Activated naive CD4-positive, alpha-beta T cell treated with Interleukin-2 at 50 U/mL for 16 hours (primary cell): ENCODE results near the gene PREX1.
"Not testable (repeated sequence)": the region's sequence is repeated elsewhere in the genome, so short reads cannot be mapped to it uniquely, and the experiment has no call there.

Experiments used
- DNase-seq: peaks from one replicate; pipeline ENCODE4 v3.0.0-alpha.2; 2020

PREX1 gene

GRCh38 chr20:48614593-48615274 is 213.1 kb downstream of the PREX1 start:
- DNase-seq, result no peak

- no peak for DNase-seq
Measured at GRCh38 chr20:48613926-48614325, 213.9 kb downstream of the PREX1 start.

GRCh38 chr20:48612335-48612734 is 215.5 kb downstream of the PREX1 start:
- no peak for DNase-seq

- no peak for DNase-seq
Measured at GRCh38 chr20:48610996-48611395, 216.8 kb downstream of the PREX1 start.

GRCh38 chr20:48609491-48609978 is 218.3 kb downstream of the PREX1 start:
- DNase-seq, result no peak

- no peak for DNase-seq
Measured at GRCh38 chr20:48608756-48609155, 219.0 kb downstream of the PREX1 start.

GRCh38 chr20:48607544-48607865 is 220.3 kb downstream of the PREX1 start:
- DNase-seq, result no peak

GRCh38 chr20:48606841-48607543 is 220.8 kb downstream of the PREX1 start:
- DNase-seq, result no peak

GRCh38 chr20:48606172-48606840 is 221.5 kb downstream of the PREX1 start:
- DNase-seq, result no peak

GRCh38 chr20:48605364-48606171 is 222.2 kb downstream of the PREX1 start:
- DNase-seq, result no peak

- DNase-seq, result no peak
Measured at GRCh38 chr20:48604936-48605335, 222.9 kb downstream of the PREX1 start.

GRCh38 chr20:48604426-48604825 is 223.4 kb downstream of the PREX1 start:
- no peak for DNase-seq

GRCh38 chr20:48603819-48604405 is 223.9 kb downstream of the PREX1 start:
- DNase-seq, result no peak

- DNase-seq, result no peak
Measured at GRCh38 chr20:48603116-48603818, 224.5 kb downstream of the PREX1 start.

- DNase-seq, result no peak
Measured at GRCh38 chr20:48601798-48602197, 226.0 kb downstream of the PREX1 start.

- DNase-seq, result no peak
Measured at GRCh38 chr20:48600470-48600945, 227.3 kb downstream of the PREX1 start.

GRCh38 chr20:48599748-48600469 is 227.9 kb downstream of the PREX1 start:
- DNase-seq, result no peak

- no peak for DNase-seq
Measured at GRCh38 chr20:48599106-48599747, 228.6 kb downstream of the PREX1 start.

GRCh38 chr20:48598303-48598941 is 229.4 kb downstream of the PREX1 start:
- not testable (repeated sequence) for DNase-seq
